Ishikawa (cell line): ENCODE measurements around the gene BCKDHA.

Experiments
- CEBPB ChIP-seq: IDR thresholded peaks from 2 replicates; pipeline ENCODE4 v1.6.1; 2012
- CREB1 ChIP-seq: IDR thresholded peaks from 2 replicates; pipeline ENCODE4 v1.6.1; 2012; ENCODE audit warnings: low read depth
- EGR1 ChIP-seq: IDR thresholded peaks from 2 replicates; pipeline ENCODE4 v1.6.1; 2012
- EP300 ChIP-seq: IDR thresholded peaks from 2 replicates; pipeline ENCODE4 v1.6.1; 2012; ENCODE audit warnings: borderline replicate concordance
- FOXM1 ChIP-seq: IDR thresholded peaks from 2 replicates; pipeline ENCODE4 v1.6.1; 2012; ENCODE audit warnings: low read depth, borderline replicate concordance
- MAX ChIP-seq: IDR thresholded peaks from 2 replicates; pipeline ENCODE4 v1.6.1; 2012
- NFIC ChIP-seq: IDR thresholded peaks from 2 replicates; pipeline ENCODE4 v1.6.1; 2012
- RAD21 ChIP-seq: IDR thresholded peaks from 2 replicates; pipeline ENCODE4 v1.6.1; 2012; ENCODE audit warnings: low read depth
- REST ChIP-seq: IDR thresholded peaks from 2 replicates; pipeline ENCODE4 v1.6.1; 2012; ENCODE audit warnings: low read depth, mild to moderate bottlenecking
- TAF1 ChIP-seq: IDR thresholded peaks from 2 replicates; pipeline ENCODE4 v1.6.1; 2012; ENCODE audit warnings: low read depth, mild to moderate bottlenecking
- TCF12 ChIP-seq: IDR thresholded peaks from 2 replicates; pipeline ENCODE4 v1.6.1; 2012; ENCODE audit warnings: low read depth
- TEAD4 ChIP-seq: IDR thresholded peaks from 2 replicates; pipeline ENCODE4 v1.6.1; 2012
- USF1 ChIP-seq: IDR thresholded peaks from 2 replicates; pipeline ENCODE4 v1.6.1; 2012
- YY1 ChIP-seq: IDR thresholded peaks from 2 replicates; pipeline ENCODE4 v1.6.1; 2012; ENCODE audit warnings: low read depth
- ZBTB7A ChIP-seq: IDR thresholded peaks from 2 replicates; pipeline ENCODE4 v1.6.1; 2012; ENCODE audit warnings: low read depth

Gene BCKDHA

GRCh38 chr19:41376241-41376997 lies 21.2 kb upstream of the BCKDHA start, which contains the start of gene TMEM91:
TSS of gene TMEM91 (plus strand) at chr19:41376533. CDS start at chr19:41378310, 1,777 bp downstream.
- TF ChIP-seq CEBPB (peak; percentile 86), EGR1 (no peak)

GRCh38 chr19:41376998-41377365 lies 20.6 kb upstream of the BCKDHA start:
- TF ChIP-seq CREB1 (no peak), RAD21 (no peak), TCF12 (no peak), YY1 (no peak), REST (no peak)

- TF ChIP-seq USF1 (no peak), RAD21 (no peak), EP300 (no peak), TCF12 (no peak), MAX (no peak)
Observed at GRCh38 chr19:41377977-41378709, 19.5 kb upstream of the BCKDHA start.

- TF ChIP-seq CEBPB (no peak), YY1 (no peak), MAX (no peak), USF1 (no peak), TEAD4 (no peak), NFIC (no peak), REST (no peak), ZBTB7A (no peak), FOXM1 (no peak), TAF1 (no peak), EP300 (no peak), TCF12 (no peak), EGR1 (no peak), CREB1 (no peak), RAD21 (no peak)
Observed at GRCh38 chr19:41384351-41384750, 13.3 kb upstream of the BCKDHA start.

GRCh38 chr19:41386442-41386841 lies 11.2 kb upstream of the BCKDHA start:
- TF ChIP-seq RAD21 (no peak), TCF12 (no peak)

- no peak for TF ChIP-seq ZBTB7A
- no peak for TF ChIP-seq YY1
- no peak for TF ChIP-seq REST
- no peak for TF ChIP-seq FOXM1
- no peak for TF ChIP-seq TAF1
- no peak for TF ChIP-seq EP300
- TF ChIP-seq TEAD4: no peak
- TF ChIP-seq NFIC: no peak
- TF ChIP-seq EGR1: no peak
Observed at GRCh38 chr19:41391618-41392017, 6.0 kb upstream of the BCKDHA start.
